GM18505 (cell line): ENCODE data around the gene ANKRD28.

Experiments
- ATAC-seq: cut with Tn5 transposase; IDR thresholded peaks from one replicate; pipeline ENCODE4 v1.9.1; 2021; ENCODE audit not compliant: unreplicated experiment
- POLR2A ChIP-seq: IDR thresholded peaks from 4 replicates; pipeline ENCODE4 v1.6.1; 2011; ENCODE audit warnings: borderline replicate concordance; ENCODE audit not compliant: insufficient read depth, insufficient read length; ENCODE audit errors: extremely low read depth

ANKRD28 gene

GRCh38 chr3:15676259-15676658 lies 121.5 kb downstream of the ANKRD28 start:
- TF ChIP-seq POLR2A, result no peak
- ATAC-seq, result no peak

GRCh38 chr3:15673536-15673935 lies 124.2 kb downstream of the ANKRD28 start:
- ATAC-seq, result no peak
- TF ChIP-seq POLR2A, result no peak

- ATAC-seq, result no peak
- no peak for TF ChIP-seq POLR2A
Measured at GRCh38 chr3:15667484-15667883, 130.3 kb downstream of the ANKRD28 start.

DNA sequence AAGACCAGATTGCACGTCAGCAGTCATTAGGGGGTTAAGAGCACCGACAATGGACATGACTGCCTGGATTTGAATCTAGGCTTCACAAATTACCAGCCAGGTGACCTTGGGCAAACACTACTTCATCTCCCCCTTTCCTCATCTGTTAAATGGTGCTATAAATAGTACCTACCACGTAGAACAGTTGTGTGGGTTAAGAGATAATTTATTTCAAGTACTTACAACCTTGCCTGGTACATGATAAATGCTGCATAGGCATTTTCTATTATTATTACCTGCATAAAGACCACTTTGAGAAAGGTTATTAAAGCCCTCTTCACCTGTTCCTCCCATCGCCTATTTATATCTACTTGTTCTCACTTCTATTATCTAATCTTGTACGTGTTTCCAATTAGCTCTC lies 131.5 kb downstream of the ANKRD28 start:
- no peak for ATAC-seq
- no peak for TF ChIP-seq POLR2A

GRCh38 chr3:15665510-15666150 lies 132.1 kb downstream of the ANKRD28 start:
- no peak for ATAC-seq
- no peak for TF ChIP-seq POLR2A

DNA sequence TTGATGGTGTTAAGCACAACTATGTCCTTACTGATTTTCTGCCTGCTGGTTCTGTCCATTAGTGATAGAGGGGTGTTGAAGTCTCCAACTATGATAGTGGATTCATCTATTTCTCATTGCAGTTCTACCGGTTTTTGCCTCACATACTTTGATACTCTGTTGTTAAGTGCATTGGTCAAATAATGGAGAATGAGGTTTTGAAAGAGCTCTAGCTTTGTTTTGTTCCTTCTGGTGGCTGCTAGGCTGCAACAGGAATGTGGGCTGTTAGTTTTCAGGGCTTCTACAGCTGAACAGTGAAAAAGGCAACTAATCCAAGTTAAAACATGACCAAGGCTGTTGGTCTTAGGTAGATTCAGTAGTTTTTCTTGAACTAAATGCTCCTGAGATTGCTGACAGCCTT lies 133.6 kb downstream of the ANKRD28 start:
- no peak for TF ChIP-seq POLR2A
- ATAC-seq, result no peak

DNA sequence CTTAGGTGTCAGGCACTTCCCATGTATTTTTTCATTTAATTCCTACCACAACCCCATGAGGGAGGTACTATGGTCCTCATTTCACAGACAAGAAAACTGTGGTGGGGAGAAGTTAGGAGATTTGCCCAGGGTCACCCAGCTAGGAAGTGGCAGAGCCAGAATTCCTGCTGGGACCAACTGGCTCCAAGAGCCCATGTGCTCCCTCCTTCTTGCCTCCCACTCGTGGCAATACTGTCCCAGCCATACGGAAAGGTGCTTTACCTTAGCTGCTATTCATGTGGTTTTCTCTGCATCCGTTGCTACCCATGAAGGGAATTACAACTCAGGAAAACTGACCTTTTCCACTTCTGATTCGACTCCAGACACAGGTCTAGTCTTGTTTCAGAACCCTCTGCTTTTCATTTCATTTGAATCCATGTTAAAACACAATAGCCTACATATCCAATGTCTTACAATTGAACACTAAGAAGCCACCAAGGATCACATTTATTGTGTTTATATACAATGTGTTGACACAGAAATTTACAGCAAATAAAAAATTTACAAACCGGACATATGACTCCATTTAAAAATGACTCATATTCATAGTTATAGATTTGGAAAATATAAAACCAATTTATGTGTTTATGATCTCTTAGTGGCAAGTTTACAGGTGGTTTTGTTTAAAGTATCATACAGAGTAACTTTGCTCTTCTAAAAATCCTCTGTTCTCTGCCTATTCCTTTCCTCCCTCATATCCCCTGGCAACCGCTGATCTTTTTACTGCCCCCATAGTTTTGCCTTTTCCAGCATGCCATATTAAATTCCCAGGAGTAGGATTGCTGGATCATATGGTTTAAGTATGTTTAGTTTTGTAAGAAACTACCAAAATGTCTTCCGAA lies 137.5 kb downstream of the ANKRD28 start:
- ATAC-seq, result no peak
- TF ChIP-seq POLR2A, result no peak

DNA sequence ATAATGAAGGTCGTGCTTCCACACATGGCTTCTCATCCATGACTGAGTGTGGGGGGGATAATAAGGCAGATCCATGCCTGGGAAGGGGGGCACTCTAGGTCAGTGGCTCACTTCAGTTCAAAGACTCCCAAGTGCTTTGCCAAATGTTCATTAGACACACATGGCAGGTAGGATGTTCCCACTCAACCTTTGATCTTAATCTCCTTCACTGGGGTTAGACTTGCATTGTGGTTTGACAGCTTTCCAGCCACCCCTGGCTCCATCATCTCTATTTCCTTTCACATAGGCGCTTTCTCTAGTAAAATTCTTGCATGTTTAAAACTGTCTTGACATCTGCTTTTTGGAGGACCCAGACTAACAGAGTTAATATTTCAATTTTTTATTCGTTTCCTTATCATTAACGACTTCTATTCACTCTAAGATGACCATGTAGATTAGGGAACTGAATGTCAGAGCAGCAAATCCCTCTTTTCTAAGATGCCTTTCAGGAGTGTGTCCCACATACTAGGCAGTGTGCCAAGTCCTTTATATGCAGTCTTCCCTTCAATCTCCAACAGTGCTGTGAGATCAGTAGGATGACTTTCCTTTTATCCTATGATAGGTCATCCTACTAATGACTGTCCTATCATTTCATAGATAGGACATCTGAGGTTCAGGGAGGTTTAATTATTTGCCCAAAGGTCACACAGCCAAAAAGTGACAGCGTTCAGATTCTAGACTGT lies 138.4 kb downstream of the ANKRD28 start:
- TF ChIP-seq POLR2A, result no peak
- no peak for ATAC-seq

- no peak for TF ChIP-seq POLR2A
- ATAC-seq, result no peak
Measured at GRCh38 chr3:15657016-15657415, 140.8 kb downstream of the ANKRD28 start.

- no peak for TF ChIP-seq POLR2A
- ATAC-seq, result no peak
Measured at GRCh38 chr3:15656342-15656741, 141.4 kb downstream of the ANKRD28 start.

GRCh38 chr3:15654891-15655290 lies 142.9 kb downstream of the ANKRD28 start:
- ATAC-seq, result no peak
- no peak for TF ChIP-seq POLR2A

DNA sequence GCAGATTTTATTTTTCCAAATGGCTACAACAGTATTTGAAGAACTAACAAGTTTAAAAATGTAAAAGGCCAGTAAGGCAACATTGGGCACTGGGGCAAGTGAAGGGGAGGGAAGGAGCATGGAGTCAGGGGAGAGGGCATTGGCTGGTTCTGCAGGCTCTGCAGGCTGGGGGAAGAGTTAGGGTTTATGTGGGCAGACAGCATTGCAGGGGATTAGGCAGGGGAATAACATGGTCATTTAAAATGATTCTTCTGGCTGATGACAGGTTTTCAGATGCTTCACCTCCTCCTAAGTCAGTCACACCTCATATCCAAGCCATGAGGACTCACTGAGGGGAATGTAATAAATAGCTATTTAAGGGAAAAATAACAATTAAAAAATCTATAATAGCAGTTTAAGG lies 143.7 kb downstream of the ANKRD28 start:
- no peak for TF ChIP-seq POLR2A
- no peak for ATAC-seq

DNA sequence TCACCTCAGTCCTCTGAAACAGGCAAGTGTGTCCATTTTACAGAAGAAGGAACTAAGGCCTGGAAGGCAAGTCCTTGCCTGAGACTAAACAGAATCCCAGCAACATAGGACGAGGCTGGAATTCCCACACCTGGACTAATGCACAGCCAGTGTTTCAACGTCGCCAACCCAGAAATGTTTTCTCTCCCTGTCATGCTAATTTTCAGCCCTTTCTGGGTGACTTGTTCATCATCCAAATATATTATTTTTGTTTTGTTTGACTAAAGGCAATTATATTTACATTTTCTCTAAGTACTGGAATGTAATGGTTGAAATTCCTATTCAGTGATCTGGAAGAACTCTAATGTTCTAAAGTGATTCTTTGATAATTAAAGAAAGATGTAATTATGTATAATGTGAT lies 144.5 kb downstream of the ANKRD28 start:
- no peak for TF ChIP-seq POLR2A
- no peak for ATAC-seq
